Neural cell (in vitro differentiated cells): ENCODE measurements around the gene ZNF281. TPM values are rescaled to one million over a fixed set of nuclear protein-coding genes. Genes with fewer than 3 reads are reported as not detected.

Source experiments
- H2AFZ ChIP-seq: fragments of 200-600, 300-800 bp; sonication (generic), shearing (Covaris generic); 2 replicates; pipeline ENCODE4 v1.6.0; 2014; ENCODE audit warnings: low read depth, mild to moderate bottlenecking, antibody characterized with exemption, low read length, moderate library complexity
- H3F3A ChIP-seq: fragments of 200-600 bp; shearing (Covaris generic); 2 replicates; pipeline ENCODE4 v1.6.1; 2016; ENCODE audit warnings: mild to moderate bottlenecking, moderate library complexity, mixed read lengths, antibody characterized with exemption, low read length; ENCODE audit not compliant: insufficient read depth, poor library complexity, severe bottlenecking
- H3K27ac ChIP-seq: fragments of 200-600, 300-800 bp; sonication (generic), shearing (Covaris generic); 2 replicates; pipeline ENCODE4 v1.5.1; 2014; ENCODE audit warnings: mild to moderate bottlenecking, low read length, moderate library complexity
- H3K27me3 ChIP-seq: fragments of 300-800, 200-600 bp; sonication (generic), shearing (Covaris generic); 2 replicates; pipeline ENCODE4 v1.6.0; 2014; ENCODE audit warnings: mild to moderate bottlenecking, low read depth, low read length, moderate library complexity; ENCODE audit not compliant: insufficient read depth
- H3K36me3 ChIP-seq: fragments of 300-800, 200-600 bp; sonication (generic), shearing (Covaris generic); 2 replicates; pipeline ENCODE4 v1.5.1; 2014; ENCODE audit warnings: mild to moderate bottlenecking, antibody characterized with exemption, low read length, moderate library complexity; ENCODE audit not compliant: insufficient read depth
- H3K4me2 ChIP-seq: fragments of 300-800, 200-600 bp; sonication (generic), shearing (Covaris generic); 2 replicates; pipeline ENCODE4 v1.6.0; 2014; ENCODE audit warnings: mild to moderate bottlenecking, low read length
- H3K4me3 ChIP-seq: fragments of 300-800, 200-600 bp; sonication (generic), shearing (Covaris generic); 2 replicates; pipeline ENCODE4 v1.5.1; 2014; ENCODE audit warnings: mild to moderate bottlenecking, low read length, moderate library complexity
- H3K79me2 ChIP-seq: fragments of 200-600 bp; shearing (Covaris generic); replicated peaks from 2 replicates; pipeline ENCODE4 v1.6.0; 2014; ENCODE audit warnings: mild to moderate bottlenecking, low read length, moderate library complexity; ENCODE audit not compliant: insufficient read depth
- H3K9ac ChIP-seq: fragments of 300-800, 200-600 bp; sonication (generic), shearing (Covaris generic); 2 replicates; pipeline ENCODE4 v1.6.1; 2016; ENCODE audit warnings: mild to moderate bottlenecking, low read length, mixed read lengths
- H3K9me2 ChIP-seq: fragments of 200-600 bp; shearing (Covaris generic); 2 replicates; pipeline ENCODE4 v1.6.1; 2016; ENCODE audit warnings: mild to moderate bottlenecking, low read length, mixed read lengths; ENCODE audit not compliant: insufficient read depth
- H3K9me3 ChIP-seq: fragments of 200-600, 300-800 bp; sonication (generic), shearing (Covaris generic); 2 replicates; pipeline ENCODE4 v1.6.1; 2016; ENCODE audit warnings: mild to moderate bottlenecking, mixed run types, low read length, moderate library complexity, mixed read lengths
- H4K20me1 ChIP-seq: fragments of 200-600 bp; shearing (Covaris generic); 2 replicates; pipeline ENCODE4 v1.6.1; 2016; ENCODE audit warnings: mild to moderate bottlenecking, mixed run types; ENCODE audit not compliant: insufficient read depth
- EP300 ChIP-seq: fragments of 450-650 bp; conservative IDR thresholded peaks from 2 replicates; pipeline ENCODE4 v1.6.1; 2014; ENCODE audit warnings: antibody characterized with exemption, mild to moderate bottlenecking, moderate library complexity; ENCODE audit not compliant: poor library complexity, severe bottlenecking
- EZH2 ChIP-seq: fragments of 200-600, 300-800 bp; shearing (Covaris generic), sonication (generic); IDR thresholded peaks from 2 replicates; pipeline ENCODE4 v1.6.1; 2014; ENCODE audit warnings: antibody characterized with exemption, low read length, borderline replicate concordance, mild to moderate bottlenecking; ENCODE audit not compliant: insufficient read depth, poor library complexity, severe bottlenecking
- MXI1 ChIP-seq: fragments of 450-650 bp; conservative IDR thresholded peaks from 2 replicates; pipeline ENCODE4 v1.6.1; 2014; ENCODE audit warnings: antibody characterized with exemption, mild to moderate bottlenecking; ENCODE audit not compliant: poor library complexity, severe bottlenecking
- POLR2AphosphoS5 ChIP-seq: IDR thresholded peaks from 2 replicates; pipeline ENCODE4 v1.6.1; 2012
- RAD21 ChIP-seq: fragments of 450-650 bp; conservative IDR thresholded peaks from 2 replicates; pipeline ENCODE4 v1.6.1; 2014; ENCODE audit warnings: antibody characterized with exemption, mild to moderate bottlenecking, moderate library complexity
- REST ChIP-seq: IDR thresholded peaks from 2 replicates; pipeline ENCODE4 v1.6.1; 2012; ENCODE audit warnings: borderline replicate concordance
- SMC3 ChIP-seq: fragments of 450-650 bp; conservative IDR thresholded peaks from 2 replicates; pipeline ENCODE4 v1.6.1; 2014; ENCODE audit warnings: antibody characterized with exemption, mild to moderate bottlenecking, moderate library complexity; ENCODE audit not compliant: poor library complexity
- TAF1 ChIP-seq: IDR thresholded peaks from 2 replicates; pipeline ENCODE4 v1.6.1; 2012; ENCODE audit warnings: low read depth
- polyA plus RNA-seq: library from polyadenylated mRNA; depleted of rRNA; stranded (reverse); fragments of >200 nt; gene quantifications from 2 replicates; pipeline ENCODE4 v1.2.3, GENCODE V29; 2014
- TF ChIP-seq, protein P1 (sequence below): fragments of 450-650 bp; IDR thresholded peaks from 2 replicates; pipeline ENCODE4 v1.5.1; 2014; ENCODE audit warnings: antibody characterized with exemption, mild to moderate bottlenecking, moderate library complexity; ENCODE audit not compliant: poor library complexity, severe bottlenecking

The ZNF281 gene
- polyA plus RNA-seq, 1 donor from 2014 or later = 23.9 TPM

DNA sequence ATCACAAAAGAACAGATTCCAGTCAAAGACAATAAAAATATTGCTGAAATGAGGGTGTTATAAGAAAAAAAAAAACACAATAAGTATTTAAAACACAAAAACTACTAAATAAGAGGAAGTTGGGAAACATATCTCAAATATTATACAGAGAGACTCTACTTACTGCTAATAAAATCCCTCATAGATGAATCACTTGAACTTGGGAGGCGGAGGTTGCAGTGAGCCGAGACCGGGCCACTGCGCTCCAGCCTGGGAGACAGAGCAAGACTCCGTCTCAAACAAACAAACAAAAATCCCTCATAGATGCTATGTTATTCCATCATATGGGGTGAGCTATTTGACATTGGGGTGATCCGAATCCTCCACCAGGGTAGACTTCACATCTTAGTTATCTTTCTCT, 48.0 kb upstream of the ZNF281 start:
- TF ChIP-seq POLR2AphosphoS5 (no peak), SMC3 (no peak), RAD21 (no peak)
- Histone ChIP-seq H3F3A (no peaks in the 10 kb centered on the region), H3K27me3 (no peaks in the 10 kb centered on the region), H3K27ac (no peak overlapping the region), H2AFZ (no peak overlapping the region), H3K4me2 (no peak overlapping the region), H3K9ac (no peak overlapping the region), H3K79me2 (no peaks in the 10 kb centered on the region), H3K36me3 (no peaks in the 10 kb centered on the region), H4K20me1 (no peaks in the 10 kb centered on the region), H3K9me2 (no peaks in the 10 kb centered on the region), H3K9me3 (no peaks in the 10 kb centered on the region), H3K4me3 (no peak overlapping the region)

GRCh38 chr1:200454425-200454824, 44.6 kb upstream of the ZNF281 start:
- no peak overlapping the region for H2AFZ ChIP-seq

More at GRCh38 chr1:200454425-200454824, 44.6 kb upstream of the ZNF281 start:
- Histone ChIP-seq H3K9me3 (no peaks in the 10 kb centered on the region), H3K36me3 (no peaks in the 10 kb centered on the region), H3F3A (no peaks in the 10 kb centered on the region), H3K9ac (no peak overlapping the region), H3K4me2 (no peak overlapping the region), H3K79me2 (no peaks in the 10 kb centered on the region), H3K4me3 (no peak overlapping the region), H3K27me3 (no peaks in the 10 kb centered on the region), H3K27ac (no peak overlapping the region), H3K9me2 (no peaks in the 10 kb centered on the region), H4K20me1 (no peaks in the 10 kb centered on the region)
- TF ChIP-seq EP300 = no peak
- no peak for TF ChIP-seq TAF1
- TF ChIP-seq MXI1 = no peak
- TF ChIP-seq, protein P1, sequence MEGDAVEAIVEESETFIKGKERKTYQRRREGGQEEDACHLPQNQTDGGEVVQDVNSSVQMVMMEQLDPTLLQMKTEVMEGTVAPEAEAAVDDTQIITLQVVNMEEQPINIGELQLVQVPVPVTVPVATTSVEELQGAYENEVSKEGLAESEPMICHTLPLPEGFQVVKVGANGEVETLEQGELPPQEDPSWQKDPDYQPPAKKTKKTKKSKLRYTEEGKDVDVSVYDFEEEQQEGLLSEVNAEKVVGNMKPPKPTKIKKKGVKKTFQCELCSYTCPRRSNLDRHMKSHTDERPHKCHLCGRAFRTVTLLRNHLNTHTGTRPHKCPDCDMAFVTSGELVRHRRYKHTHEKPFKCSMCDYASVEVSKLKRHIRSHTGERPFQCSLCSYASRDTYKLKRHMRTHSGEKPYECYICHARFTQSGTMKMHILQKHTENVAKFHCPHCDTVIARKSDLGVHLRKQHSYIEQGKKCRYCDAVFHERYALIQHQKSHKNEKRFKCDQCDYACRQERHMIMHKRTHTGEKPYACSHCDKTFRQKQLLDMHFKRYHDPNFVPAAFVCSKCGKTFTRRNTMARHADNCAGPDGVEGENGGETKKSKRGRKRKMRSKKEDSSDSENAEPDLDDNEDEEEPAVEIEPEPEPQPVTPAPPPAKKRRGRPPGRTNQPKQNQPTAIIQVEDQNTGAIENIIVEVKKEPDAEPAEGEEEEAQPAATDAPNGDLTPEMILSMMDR = no peak
- TF ChIP-seq EZH2 = no peak
- TF ChIP-seq RAD21 = no peak
- TF ChIP-seq SMC3 = no peak
- no peak for TF ChIP-seq POLR2AphosphoS5
- TF ChIP-seq REST = no peak
